Measurements from ENCODE around the gene GSC2.

GSC2 gene

GRCh38 chr22:19149991-19150390, at the start of gene GSC2:
GSC2 (minus strand) TSS chr22:19150292; CDS start chr22:19150283, 9 bp downstream.
- Histone ChIP-seq H3K9me3 (replicated peaks in 1 of 11) (peaks cover 10 to 30% (median 20%) of the 10 kb centered on the region in 11 experiments; a peak in 20 of 22 replicates), H3K4me2 (no peak within 1 kb of the TSS), H3K27ac (no peak within 1 kb of the TSS), H3K4me3 (no peak within 1 kb of the TSS), H3K36me3 (no peaks in the 10 kb centered on the region), H3K9ac (no peak within 1 kb of the TSS), H3K27me3 (peaks cover 32 to 55% (median 46%) of the 10 kb centered on the region in 11 experiments), H4K20me1 (no peaks in the 10 kb centered on the region), H3K4me1 (no peaks in the 10 kb centered on the region)
- TF ChIP-seq Cebpa-rat (IDR thresholded peaks at IDR 0.05) = no peak

DNA sequence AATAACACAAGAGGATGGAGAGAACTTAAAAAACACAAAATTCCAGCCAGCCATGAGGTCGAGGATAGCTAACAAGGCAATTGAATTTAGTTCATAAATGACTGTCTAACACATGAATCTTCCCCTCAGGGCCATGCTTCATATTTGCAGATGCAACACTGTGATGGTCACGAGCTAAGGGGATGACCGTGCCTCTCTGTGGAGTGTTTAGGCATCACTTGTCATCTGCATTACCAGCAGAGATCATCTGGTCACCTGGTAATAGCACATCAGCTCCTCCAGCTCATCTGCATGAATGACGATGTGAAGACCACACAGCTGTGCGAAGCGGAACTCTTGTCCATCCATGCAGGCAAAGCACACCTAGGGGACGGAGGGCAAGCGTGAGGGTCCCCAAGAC, 49.4 kb upstream of the GSC2 start:
- Histone ChIP-seq H3K9me3 (replicated peaks in 1 of 11) (peaks cover 0 to 3% (median 0%) of the 10 kb centered on the region in 11 experiments; a peak in 2 of 22 replicates), H3K9ac (no peak overlapping the region), H4K20me1 (no peaks in the 10 kb centered on the region), H3K36me3 (peaks cover 0 to 38% (median 3%) of the 10 kb centered on the region in 11 experiments; a peak in 8 of 22 replicates), H3K27me3 (no peaks in the 10 kb centered on the region), H3K4me2 (no peak overlapping the region), H3K4me1 (peaks cover 7 to 21% (median 12%) of the 10 kb centered on the region in 10 experiments), H3K4me3 (no peak overlapping the region), H3K27ac (no peak overlapping the region)
- no peak for TF ChIP-seq Cebpa-rat (IDR thresholded peaks at IDR 0.05)

DNA sequence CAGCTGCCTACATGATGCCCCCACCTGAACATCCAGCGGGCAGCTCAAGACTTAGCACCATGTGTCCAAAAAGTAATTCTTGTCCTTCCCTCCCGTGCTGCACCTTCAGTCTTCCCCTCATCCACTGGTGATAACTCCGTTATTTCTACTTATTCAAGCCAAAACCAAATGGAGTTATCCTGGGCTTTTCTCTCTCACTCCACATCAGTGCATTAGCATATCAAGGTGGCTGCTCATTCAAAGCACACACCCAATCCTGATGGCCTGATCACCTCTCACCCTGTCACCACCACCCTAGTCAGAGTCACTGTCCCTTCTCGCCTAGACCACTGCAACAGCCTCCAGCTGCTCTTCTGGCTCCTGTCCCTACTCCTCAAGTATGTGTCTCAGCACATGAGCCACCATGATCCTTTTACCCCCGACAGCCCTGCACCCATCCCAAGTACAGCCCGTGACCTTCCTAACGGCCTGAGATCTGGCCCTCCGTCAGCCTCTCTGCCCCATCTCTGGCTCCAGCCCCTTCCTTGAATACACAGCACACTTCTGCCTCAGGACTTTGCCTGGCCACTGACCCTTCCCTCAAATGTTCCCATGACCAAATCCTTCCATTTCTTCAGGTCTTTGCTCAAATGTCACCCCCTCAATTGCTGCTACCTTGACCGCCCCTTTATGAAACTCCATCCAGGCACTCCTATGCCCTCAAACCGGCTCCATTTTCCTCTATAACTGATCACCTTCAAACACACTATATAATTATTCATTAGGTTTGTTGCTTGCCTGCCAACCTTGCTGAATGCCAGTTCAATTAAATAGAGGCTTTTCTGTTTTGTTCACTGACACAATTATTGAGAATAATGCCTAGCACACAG, 48.1 kb upstream of the GSC2 start:
- H3K4me3 ChIP-seq = no peak overlapping the region
- peaks cover 0 to 13% (median 9%) of the 10 kb centered on the region in 11 experiments; a peak in 13 of 22 replicates for H3K9me3 ChIP-seq (replicated peaks in 1 of 11)
- peaks cover 7 to 21% (median 12%) of the 10 kb centered on the region in 10 experiments for H3K4me1 ChIP-seq
- no peak overlapping the region for H3K27ac ChIP-seq
- H3K36me3 ChIP-seq = peaks cover 0 to 51% (median 15%) of the 10 kb centered on the region in 11 experiments; a peak in 11 of 22 replicates
- no peak overlapping the region for H3K4me2 ChIP-seq
- TF ChIP-seq Cebpa-rat (IDR thresholded peaks at IDR 0.05) = no peak
- H3K27me3 ChIP-seq = no peaks in the 10 kb centered on the region
- H4K20me1 ChIP-seq = no peaks in the 10 kb centered on the region
- no peak overlapping the region for H3K9ac ChIP-seq

DNA sequence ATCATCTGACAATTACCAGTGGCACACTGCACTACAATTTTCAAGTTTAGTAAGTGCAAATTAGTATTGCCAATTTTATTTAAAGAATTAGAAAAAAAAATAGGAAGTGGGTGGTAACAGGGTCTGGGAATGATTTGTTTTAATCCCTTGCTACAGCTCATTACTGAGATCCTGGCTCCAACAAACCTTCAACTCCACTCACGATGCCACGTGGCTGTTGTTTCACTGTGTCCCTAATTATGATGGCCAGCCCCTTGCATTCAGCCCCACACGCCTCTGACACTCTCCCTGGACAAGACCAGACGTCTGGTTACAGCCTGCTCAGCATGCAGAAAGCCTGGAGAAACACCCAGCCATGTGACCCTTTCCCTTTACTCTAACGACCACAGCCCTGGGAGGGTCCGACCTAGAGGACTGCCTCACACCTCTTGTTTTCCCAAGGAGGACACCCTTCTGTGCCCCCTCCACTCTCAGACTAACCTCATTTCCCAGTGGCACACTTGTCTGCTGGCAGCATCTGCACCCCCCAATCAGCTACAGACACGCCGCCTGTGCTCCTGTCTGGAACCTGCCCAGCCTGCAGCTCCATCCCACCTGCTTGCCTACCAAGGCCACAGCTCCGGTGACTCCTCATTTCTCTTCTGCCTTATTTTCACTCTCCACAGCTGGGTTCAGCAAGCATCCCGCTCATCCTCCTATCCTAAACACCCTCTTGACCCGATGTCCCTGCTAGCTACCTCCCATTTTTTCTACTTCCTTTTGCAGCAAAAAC, 46.9 kb upstream of the GSC2 start:
- H3K9me3 ChIP-seq (replicated peaks in 1 of 11) = peaks cover 0 to 13% (median 9%) of the 10 kb centered on the region in 11 experiments; a peak in 13 of 22 replicates
- H3K36me3 ChIP-seq = peaks cover 0 to 56% (median 17%) of the 10 kb centered on the region in 11 experiments; a peak in 11 of 22 replicates
- H3K4me1 ChIP-seq = peaks cover 7 to 21% (median 12%) of the 10 kb centered on the region in 10 experiments
- H4K20me1 ChIP-seq = no peaks in the 10 kb centered on the region
- no peak for TF ChIP-seq Cebpa-rat (IDR thresholded peaks at IDR 0.05)
- H3K9ac ChIP-seq = no peak overlapping the region
- no peaks in the 10 kb centered on the region for H3K27me3 ChIP-seq
- no peak overlapping the region for H3K4me2 ChIP-seq
- H3K4me3 ChIP-seq = no peak overlapping the region
- H3K27ac ChIP-seq = no peak overlapping the region

DNA sequence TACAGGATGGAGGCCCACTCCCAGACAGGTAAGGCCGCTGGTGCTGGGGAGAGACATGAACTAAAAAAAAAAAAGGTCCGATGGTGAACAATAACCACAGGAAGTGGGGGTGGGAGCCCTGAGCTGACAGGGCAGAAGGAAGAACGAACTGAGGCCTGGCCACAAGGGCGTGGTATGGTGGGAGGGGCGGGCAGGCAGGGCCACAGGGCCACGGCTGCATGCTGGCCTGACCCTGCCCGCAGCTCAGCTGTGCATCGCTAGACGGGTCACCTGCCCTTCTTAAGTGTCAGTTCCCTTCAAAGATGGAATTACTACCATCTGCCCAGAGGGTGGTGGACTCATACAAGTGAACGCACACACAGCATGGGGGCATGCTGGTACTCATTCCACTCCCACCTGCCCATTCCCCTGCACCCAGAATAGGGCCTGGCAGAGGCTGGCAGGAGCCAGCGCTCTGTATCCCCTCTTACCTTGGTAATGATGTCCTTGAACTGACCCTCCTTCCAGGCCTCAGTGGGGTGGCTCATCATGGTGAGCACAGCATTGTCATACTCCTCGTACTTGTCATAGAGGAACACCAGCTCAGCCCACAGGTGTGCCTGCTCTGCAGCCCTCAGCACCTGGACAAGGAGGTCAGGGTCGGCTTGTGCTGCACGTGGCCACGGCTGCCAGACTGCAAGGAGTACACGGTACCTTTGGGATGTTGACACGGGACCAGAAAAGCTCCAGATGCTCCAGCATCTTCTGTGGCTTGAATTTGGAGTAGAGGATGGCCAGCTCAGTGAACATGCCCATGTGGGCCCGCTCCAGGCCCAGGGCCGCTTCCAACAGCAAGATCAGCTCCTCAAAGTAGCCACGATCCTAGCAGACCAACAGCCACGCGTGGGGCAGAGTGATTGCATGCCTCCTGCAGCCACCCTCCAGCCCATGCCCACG, 46.0 kb upstream of the GSC2 start:
- Histone ChIP-seq H3K27me3 (no peaks in the 10 kb centered on the region), H3K4me3 (no peak overlapping the region), H3K9me3 (replicated peaks in 1 of 11) (peaks cover 0 to 13% (median 9%) of the 10 kb centered on the region in 11 experiments; a peak in 13 of 22 replicates), H4K20me1 (no peaks in the 10 kb centered on the region), H3K9ac (no peak overlapping the region), H3K4me1 (peaks cover 7 to 21% (median 12%) of the 10 kb centered on the region in 10 experiments), H3K4me2 (peak overlapping the region; percentile 15 to 74 (median 50); a peak in 19 of 22 replicates), H3K36me3 (peaks cover 0 to 56% (median 17%) of the 10 kb centered on the region in 11 experiments; a peak in 11 of 22 replicates), H3K27ac (peak overlapping the region in 3 of 11 experiments; percentile 28 to 32 (median 30); a peak in 4 of 22 replicates)
- TF ChIP-seq Cebpa-rat (IDR thresholded peaks at IDR 0.05) = no peak

GRCh38 chr22:19194766-19195536, 44.9 kb upstream of the GSC2 start:
- H3K9ac ChIP-seq = no peak overlapping the region
- peak overlapping the region in 5 of 11 experiments; percentile 28 to 74 (median 69); a peak in 9 of 22 replicates for H3K4me2 ChIP-seq
- H3K9me3 ChIP-seq (replicated peaks in 1 of 11) = peaks cover 0 to 13% (median 9%) of the 10 kb centered on the region in 11 experiments; a peak in 13 of 22 replicates
- H3K4me1 ChIP-seq = peaks cover 7 to 21% (median 12%) of the 10 kb centered on the region in 10 experiments
- H3K27me3 ChIP-seq = no peaks in the 10 kb centered on the region
- H3K27ac ChIP-seq = peak overlapping the region in 3 of 11 experiments; percentile 28 to 32 (median 30); a peak in 3 of 22 replicates
- no peak overlapping the region for H3K4me3 ChIP-seq
- TF ChIP-seq Cebpa-rat (IDR thresholded peaks at IDR 0.05) = no peak
- no peaks in the 10 kb centered on the region for H4K20me1 ChIP-seq
- H3K36me3 ChIP-seq = peaks cover 0 to 56% (median 17%) of the 10 kb centered on the region in 11 experiments; a peak in 11 of 22 replicates

DNA sequence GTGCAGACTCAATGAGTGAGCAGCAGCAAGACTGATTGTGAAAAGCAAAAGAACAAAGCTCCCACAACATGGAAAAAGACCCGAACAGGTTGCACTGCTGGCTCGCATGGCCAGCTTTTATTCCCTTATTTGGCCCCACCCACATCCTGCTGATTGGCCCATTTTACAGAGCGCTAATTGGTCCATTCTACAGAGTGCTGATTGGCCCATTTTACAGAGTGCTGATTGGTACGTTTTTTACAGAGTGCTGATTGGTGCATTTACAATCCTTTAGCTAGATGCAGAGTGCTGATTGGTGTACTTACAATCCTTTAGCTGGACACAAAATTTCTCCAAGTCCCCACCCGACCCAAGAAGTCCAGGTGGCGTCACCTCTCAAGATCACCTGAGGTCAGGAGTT, 43.8 kb upstream of the GSC2 start:
- peaks cover 0 to 13% (median 9%) of the 10 kb centered on the region in 11 experiments; a peak in 13 of 22 replicates for H3K9me3 ChIP-seq (replicated peaks in 1 of 11)
- no peaks in the 10 kb centered on the region for H4K20me1 ChIP-seq
- H3K4me3 ChIP-seq = no peak overlapping the region
- TF ChIP-seq Cebpa-rat (IDR thresholded peaks at IDR 0.05) = no peak
- H3K4me1 ChIP-seq = peaks cover 7 to 21% (median 12%) of the 10 kb centered on the region in 10 experiments
- no peaks in the 10 kb centered on the region for H3K27me3 ChIP-seq
- no peak overlapping the region for H3K4me2 ChIP-seq
- no peak overlapping the region for H3K9ac ChIP-seq
- peaks cover 0 to 46% (median 17%) of the 10 kb centered on the region in 11 experiments; a peak in 9 of 22 replicates for H3K36me3 ChIP-seq
- no peak overlapping the region for H3K27ac ChIP-seq
